Motor neuron (in vitro differentiated cells): ENCODE measurements around the gene TEX52. TPM values are rescaled to one million over a fixed set of nuclear protein-coding genes. Genes with fewer than 3 reads are reported as not detected.

Source experiments
- ATAC-seq, 8 experiments: fragments of 200-7000 bp; cut with Tn5 transposase; replicated peaks in 6 of 8; 2 replicates each; pipeline ENCODE4 v1.8.0; 2021; ENCODE audit warnings: mild to moderate bottlenecking in 8 of 8, moderate library complexity in 8 of 8
- H3K27ac ChIP-seq, 2 donors: fragments of 250-450 bp; sonication (Bioruptor Pico); 2 replicates each; pipeline ENCODE4 v1.9.0; 2021; ENCODE audit warnings: antibody characterized with exemption in 2 of 2, mild to moderate bottlenecking in 2 of 2, moderate library complexity in 1 of 2
- H3K4me1 ChIP-seq, 2 donors: fragments of 250-450 bp; sonication (Bioruptor Pico); replicated peaks in 1 of 2; 2 replicates each; pipeline ENCODE4 v1.6.1; 2021; ENCODE audit warnings: antibody characterized with exemption in 2 of 2, mild to moderate bottlenecking in 2 of 2, moderate library complexity in 1 of 2
- H3K4me3 ChIP-seq, 5 donors: fragments of 250-450 bp; sonication (Bioruptor Pico); 2 replicates each; pipeline ENCODE4 v1.9.0; 2021; ENCODE audit warnings: antibody characterized with exemption in 5 of 5, mild to moderate bottlenecking in 5 of 5, moderate library complexity in 4 of 5
- WGBS, 10 experiments: fragments of 450-650 bp; shearing (Covaris generic); methylation state at CpG; one replicate each; pipeline ENCODE4 v1.0.0; 2022; 5-methylcytosine and 5-hydroxymethylcytosine counted together
- in situ Hi-C, 9 experiments: fragments of 400-800 bp; cut with MboI; loops; one replicate each; pipeline ENCODE4 v1.15.0; 2021; ENCODE audit warnings: low sequenced_read_pairs in 9 of 9, low pct_unique_long_range_greater_than_20kb in 2 of 9; ENCODE audit not compliant: unreplicated experiment in 9 of 9
- total RNA-seq, 8 experiments: library from RNA; unstranded; fragments of 300-600 nt; gene quantifications; 2 replicates each; pipeline versions ENCODE4 v1.2.3 to v1.2.4, GENCODE V29; 2022

Gene TEX52
- total RNA-seq, 8 experiments from 2014 or later = 0.16 to 1.5 (median 0.29) TPM; not detected in 3

DNA sequence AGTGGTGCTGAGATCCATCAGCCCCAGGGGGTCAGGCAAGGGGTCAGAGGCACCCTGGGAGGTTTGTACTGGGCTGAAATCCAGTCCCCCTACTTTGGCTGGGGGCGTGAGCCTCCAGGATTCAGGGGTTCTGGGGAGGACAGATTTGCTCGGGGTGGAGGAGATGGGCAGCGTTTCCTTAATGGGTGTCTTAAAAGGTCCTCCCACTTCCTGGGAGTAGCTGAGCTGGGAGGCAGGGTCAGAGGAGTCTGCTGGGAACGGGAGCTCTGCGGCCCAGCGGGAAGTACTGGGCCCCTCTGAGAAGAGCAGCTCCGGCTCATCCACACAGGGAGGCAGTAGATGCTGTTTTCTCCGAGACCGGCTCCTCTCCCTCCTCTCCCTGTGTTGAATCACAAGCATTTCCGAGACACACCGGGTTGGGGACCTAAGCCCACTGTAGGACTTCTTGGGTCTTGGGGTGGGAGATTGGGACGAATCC is 2.1 kb upstream of the TEX52 start:
- WGBS, 10 experiments = 60 to 90% (median 87%) methylated on average over 1 to 3 of the region's 12 CpGs; no CpG with 5 or more reads in 7 of the 10 experiments
- in situ Hi-C loops = loop anchor here in 4 of 9 experiments (25.0 kb wide), 1 partner anchor 178 kb away; no protein-coding TSS in a partner anchor
- Histone ChIP-seq H3K4me1 (no peaks in the 10 kb centered on the region), H3K27ac (no peak overlapping the region), H3K4me3 (no peak overlapping the region)
- ATAC-seq = no peak

- no peak overlapping the region for H3K4me3 ChIP-seq
- 17 to 100% (median 100%) methylated on average over 1 of the region's 2 CpGs; no CpG with 5 or more reads in 7 of the 10 experiments for WGBS, 10 experiments
- no peaks in the 10 kb centered on the region for H3K4me1 ChIP-seq
- in situ Hi-C loops = loop anchor here in 4 of 9 experiments (25.0 kb wide), 1 partner anchor 179 kb away; no protein-coding TSS in a partner anchor
- ATAC-seq = peak in 2 of 8 experiments; percentile 82 to 88
- H3K27ac ChIP-seq = no peak overlapping the region
Measured at GRCh38 chr12:2858334-2858733, 1.5 kb upstream of the TEX52 start.

- Histone ChIP-seq H3K27ac (no peak overlapping the region), H3K4me1 (no peaks in the 10 kb centered on the region), H3K4me3 (no peak overlapping the region)
- 68 to 100% (median 92%) methylated on average over 1 to 7 of the region's 7 CpGs; no CpG with 5 or more reads in 5 of the 10 experiments for WGBS, 10 experiments
- in situ Hi-C loops = loop anchor here in 4 of 9 experiments (25.0 kb wide), 1 partner anchor 180 kb away; no protein-coding TSS in a partner anchor
- no peak for ATAC-seq
Measured at GRCh38 chr12:2857576-2857975, 737 bp upstream of the TEX52 start.

DNA sequence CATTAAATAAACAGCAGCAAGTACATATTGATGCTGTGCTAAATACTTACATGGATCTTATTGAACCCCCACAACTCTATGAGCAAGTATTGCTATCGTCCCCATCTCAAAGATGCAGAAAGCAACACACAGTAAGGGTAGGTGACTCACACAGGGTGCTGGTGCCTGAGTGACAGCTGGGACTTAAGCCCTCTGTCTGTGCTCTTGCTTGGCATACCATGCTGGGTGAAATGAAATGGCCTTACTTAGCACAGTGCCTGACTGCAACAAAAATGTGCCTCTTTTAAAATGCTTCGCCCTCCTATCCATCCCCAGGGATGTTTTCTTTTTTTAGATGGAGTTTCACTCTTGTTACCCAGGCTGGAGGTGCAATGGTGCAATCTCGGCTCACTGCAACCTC is 788 bp downstream of the TEX52 start:
- Histone ChIP-seq H3K4me1 (no peaks in the 10 kb centered on the region), H3K27ac (no peak overlapping the region), H3K4me3 (no peak overlapping the region)
- 33 to 100% (median 83%) methylated on average over 1 to 2 of the region's 3 CpGs; no CpG with 5 or more reads in 3 of the 10 experiments for WGBS, 10 experiments
- in situ Hi-C loops = loop anchor here in 4 of 9 experiments (25.0 kb wide), 1 partner anchor 181 kb away; no protein-coding TSS in a partner anchor
- ATAC-seq = no peak

DNA sequence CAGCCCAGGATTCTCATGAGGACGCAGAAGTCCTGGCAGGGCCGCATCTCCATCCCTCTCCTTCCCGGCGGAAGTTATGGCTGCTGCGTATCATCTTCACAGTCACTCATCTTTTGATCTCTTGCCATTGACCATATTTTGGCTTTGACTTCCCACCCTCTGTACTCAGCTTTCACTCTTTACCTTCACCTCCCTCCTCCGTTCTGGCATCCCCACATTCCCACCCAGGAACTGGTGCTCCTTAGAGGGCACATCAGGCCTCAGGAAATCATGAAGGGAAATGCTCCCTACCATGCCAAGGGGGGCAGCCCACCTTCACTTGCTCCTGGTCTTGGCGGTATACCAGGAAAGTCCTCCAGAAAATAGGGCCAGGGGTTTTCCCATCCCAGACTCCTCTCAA is 1.3 kb downstream of the TEX52 start:
- 86 to 100% (median 100%) methylated on average over 1 of the region's 7 CpGs; no CpG with 5 or more reads in 6 of the 10 experiments for WGBS, 10 experiments
- H3K4me3 ChIP-seq = no peak overlapping the region
- in situ Hi-C loops = loop anchor here in 4 of 9 experiments (25.0 kb wide), 1 partner anchor 182 kb away; no protein-coding TSS in a partner anchor
- no peak overlapping the region for H3K27ac ChIP-seq
- ATAC-seq = no peak
- H3K4me1 ChIP-seq = no peaks in the 10 kb centered on the region

DNA sequence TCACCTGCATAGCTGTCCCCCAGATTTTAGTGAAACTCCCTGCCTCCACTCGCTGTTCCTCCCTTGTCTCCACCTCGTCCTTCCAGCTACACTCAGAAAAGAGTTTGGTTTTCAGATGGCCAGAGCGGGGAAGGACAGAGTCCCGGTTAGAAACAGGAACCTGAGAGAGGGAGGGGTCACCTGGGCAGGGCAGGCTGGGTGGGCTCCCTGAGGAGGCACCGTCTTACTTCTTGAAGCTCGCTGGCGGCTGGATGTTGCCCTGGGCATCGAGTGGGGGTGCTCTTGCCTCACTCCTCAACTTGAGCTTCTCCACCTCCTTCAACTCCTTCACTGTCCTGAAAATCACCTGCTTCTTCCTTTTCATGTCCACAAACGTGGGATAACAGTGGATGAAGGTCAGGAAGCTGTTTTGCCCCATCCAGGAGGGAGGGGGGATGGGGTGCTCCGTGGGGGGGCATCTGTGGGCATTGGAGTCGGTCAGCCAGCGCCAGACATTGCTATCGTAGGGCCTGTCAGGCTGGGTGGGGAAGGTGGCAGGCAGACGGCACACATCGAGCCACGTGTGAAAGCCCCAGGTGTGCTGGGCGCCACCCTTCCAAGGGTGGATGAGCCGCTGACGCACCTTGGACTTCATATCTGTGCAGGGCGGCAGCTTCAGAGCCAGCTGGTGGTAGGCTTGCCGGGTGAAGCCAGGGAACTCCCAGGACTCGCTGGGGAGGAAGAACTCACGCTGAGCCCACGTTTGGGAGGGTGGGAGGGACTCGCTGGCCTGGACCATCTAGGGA is 2.0 kb downstream of the TEX52 start:
- H3K4me3 ChIP-seq = no peak overlapping the region
- peaks cover 0 to 2% of the 10 kb centered on the region in 2 donors for H3K4me1 ChIP-seq
- in situ Hi-C loops = loop anchor here in 4 of 9 experiments (25.0 kb wide), 1 partner anchor 182 kb away; no protein-coding TSS in a partner anchor
- ATAC-seq = no peak
- WGBS, 10 experiments = 49 to 100% (median 90%) methylated on average over 1 to 5 of the region's 25 CpGs; no CpG with 5 or more reads in 5 of the 10 experiments
- H3K27ac ChIP-seq = no peak overlapping the region

GRCh38 chr12:2853626-2854025 is 3.2 kb downstream of the TEX52 start:
- ATAC-seq = peak; percentile 80 to 98 (median 89)
- 3 to 83% (median 37%) methylated on average over 1 to 7 of the region's 11 CpGs; no CpG with 5 or more reads in 3 of the 10 experiments for WGBS, 10 experiments
- no peak overlapping the region for H3K4me3 ChIP-seq
- in situ Hi-C loops = loop anchor here in 4 of 9 experiments (25.0 kb wide), 1 partner anchor 184 kb away; no protein-coding TSS in a partner anchor
- H3K27ac ChIP-seq = no peak overlapping the region
- H3K4me1 ChIP-seq = peaks cover 0 to 5% of the 10 kb centered on the region in 2 donors

- H3K4me1 ChIP-seq = peaks cover 0 to 5% of the 10 kb centered on the region in 2 donors
- in situ Hi-C loops = loop anchor here in 4 of 9 experiments (25.0 kb wide), 1 partner anchor 185 kb away; no protein-coding TSS in a partner anchor
- ATAC-seq = no peak
- no peak overlapping the region for H3K4me3 ChIP-seq
- WGBS, 10 experiments = 60 to 100% (median 95%) methylated on average over 1 to 3 of the region's 3 CpGs; no CpG with 5 or more reads in 2 of the 10 experiments
- no peak overlapping the region for H3K27ac ChIP-seq
Measured at GRCh38 chr12:2851931-2852330, 4.9 kb downstream of the TEX52 start.

GRCh38 chr12:2845280-2845679 is 11.6 kb downstream of the TEX52 start:
- no peak overlapping the region for H3K27ac ChIP-seq

DNA sequence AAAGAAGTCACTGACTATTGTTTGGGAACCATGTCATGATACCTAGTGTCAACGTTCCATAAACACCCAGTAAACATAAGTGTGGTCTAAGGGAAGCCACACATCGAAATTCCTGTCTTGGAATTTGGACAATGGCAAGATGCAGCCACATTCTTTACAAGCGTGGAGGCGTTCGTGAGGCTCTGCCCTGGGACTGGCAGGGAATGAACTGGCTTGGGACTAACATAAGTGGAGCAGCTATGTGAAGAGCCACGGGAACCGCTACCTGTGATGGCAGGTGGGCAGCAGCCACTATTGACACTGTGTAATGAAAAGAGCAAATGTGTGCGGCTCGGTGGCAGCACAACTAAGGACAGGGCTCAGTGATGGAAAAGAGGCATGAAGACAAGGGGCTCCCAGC is 12.1 kb downstream of the TEX52 start:
- Histone ChIP-seq H3K4me3 (no peak overlapping the region), H3K4me1 (peaks cover 6 to 7% of the 10 kb centered on the region in 2 donors), H3K27ac (no peak overlapping the region)
- no peak for ATAC-seq
- in situ Hi-C loops = loop anchor here in 1 of 9 experiments (25.0 kb wide), 1 partner anchor 193 kb away; no protein-coding TSS in a partner anchor
- 60 to 100% (median 84%) methylated on average over 1 to 7 of the region's 9 CpGs; no CpG with 5 or more reads in 2 of the 10 experiments for WGBS, 10 experiments

More at GRCh38 chr12:2845280-2845679, 11.6 kb downstream of the TEX52 start:
- in situ Hi-C loops = loop anchor here in 1 of 9 experiments (25.0 kb wide), 1 partner anchor 192 kb away; no protein-coding TSS in a partner anchor
- Histone ChIP-seq H3K4me3 (no peak overlapping the region), H3K4me1 (peaks cover 7 to 9% of the 10 kb centered on the region in 2 donors)
- ATAC-seq = peak in 4 of 8 experiments; percentile 14 to 58 (median 22)
- WGBS, 10 experiments = 17 to 43% (median 31%) methylated on average over 1 to 3 of the region's 6 CpGs; no CpG with 5 or more reads in 6 of the 10 experiments

- in situ Hi-C loops = loop anchor here in 1 of 9 experiments (25.0 kb wide), 1 partner anchor 194 kb away; no protein-coding TSS in a partner anchor
- 63 to 100% (median 91%) methylated on average over 1 to 5 of the region's 5 CpGs; no CpG with 5 or more reads in 1 of the 10 experiments for WGBS, 10 experiments
- no peak for ATAC-seq
- Histone ChIP-seq H3K4me1 (peaks cover 4 to 7% of the 10 kb centered on the region in 2 donors), H3K4me3 (no peak overlapping the region), H3K27ac (no peak overlapping the region)
Measured at GRCh38 chr12:2842948-2843347, 13.9 kb downstream of the TEX52 start.

- WGBS, 10 experiments = 59 to 100% (median 78%) methylated on average over 1 to 6 of the region's 9 CpGs; no CpG with 5 or more reads in 3 of the 10 experiments
- in situ Hi-C loops = loop anchor here in 1 of 9 experiments (25.0 kb wide), 1 partner anchor 196 kb away; no protein-coding TSS in a partner anchor
- Histone ChIP-seq H3K27ac (no peak overlapping the region), H3K4me1 (peaks cover 4 to 7% of the 10 kb centered on the region in 2 donors), H3K4me3 (no peak overlapping the region)
- ATAC-seq = no peak
Measured at GRCh38 chr12:2841056-2841650, 15.7 kb downstream of the TEX52 start.
